SU-DHL-6 (cell line): ENCODE measurements around the gene PER2.

Source experiments
- CTCF ChIP-seq: fragments of 200-600 bp; sonication (generic); IDR thresholded peaks from one replicate; pipeline ENCODE4 v1.5.1; 2017; ENCODE audit warnings: antibody characterized with exemption, mild to moderate bottlenecking, low read length, moderate library complexity; ENCODE audit not compliant: insufficient read depth, poor library complexity, severe bottlenecking
- EZH2phosphoT487 ChIP-seq: fragments of 200-600 bp; sonication (generic), shearing (Covaris generic); conservative IDR thresholded peaks from 2 replicates; pipeline ENCODE4 v1.6.1; 2018; ENCODE audit warnings: mild to moderate bottlenecking, antibody characterized with exemption, low read length, moderate library complexity, mixed read lengths

GRCh38 chr2:238237431-238238135 is 50.8 kb downstream of the PER2 start:
- no peak for TF ChIP-seq CTCF
- TF ChIP-seq EZH2phosphoT487 = no peak
